ENCODE measurements around the gene ITGA3. TPM values are rescaled to one million over a fixed set of nuclear protein-coding genes. Genes with fewer than 3 reads are reported as not detected.

ITGA3 gene
- total and polyA plus RNA-seq, 12 donors = 12.5 to 44.2 (median 23.1) TPM

- DNase-seq = no peak
Observed at GRCh38 chr17:50051082-50051576, 4.8 kb upstream of the ITGA3 start.

DNA sequence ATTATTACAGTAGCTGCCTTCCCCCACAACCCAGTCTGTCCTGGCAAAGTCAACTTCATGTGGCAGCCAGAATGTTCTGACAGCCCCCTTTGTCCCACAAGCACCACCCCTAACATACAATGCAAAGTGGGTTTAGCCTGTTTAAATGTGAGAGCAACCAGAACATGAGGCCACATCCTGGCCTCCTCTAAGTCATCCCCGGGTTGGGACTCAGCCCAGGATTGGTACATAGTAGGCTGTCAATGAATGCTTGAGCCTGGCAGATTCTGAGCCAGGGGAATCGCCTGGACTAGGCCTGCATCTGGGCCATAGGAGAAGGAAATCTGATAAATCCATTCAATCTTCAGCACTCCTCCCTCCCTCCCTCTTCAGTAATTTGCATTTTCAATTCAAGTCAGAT, 4.3 kb upstream of the ITGA3 start:
- ATAC-seq (no peak), DNase-seq (no peak)
- Histone ChIP-seq H3K27me3 (peaks cover 0 to 31% (median 0%) of the 10 kb centered on the region in 7 donors), H3K4me3 (no peak overlapping the region), H3K4me1 (peaks cover 3 to 62% (median 31%) of the 10 kb centered on the region in 9 donors), H3K9me3 (no peaks in the 10 kb centered on the region), H3K27ac (no peak overlapping the region), H3K36me3 (no peaks in the 10 kb centered on the region)
- intact Hi-C loops (cut with DNase I) = loop anchor here in 1 of 10 donors (2.0 kb wide), 1 partner anchor 35 kb away; no protein-coding TSS in a partner anchor
- WGBS, 2 donors = 74 to 78% methylated on average over 2 of the region's 2 CpGs
- no peak for TF ChIP-seq CTCF (IDR thresholded peaks at IDR 0.05)

More at GRCh38 chr17:50051082-50051576, 4.8 kb upstream of the ITGA3 start:
- Histone ChIP-seq H3K27ac (peak overlapping the region in 1 of 10 donors; percentile 13), H3K4me1 (peaks cover 3 to 58% (median 28%) of the 10 kb centered on the region in 9 donors), H3K27me3 (peaks cover 0 to 26% (median 0%) of the 10 kb centered on the region in 7 donors), H3K36me3 (no peaks in the 10 kb centered on the region), H3K9me3 (no peaks in the 10 kb centered on the region), H3K4me3 (no peak overlapping the region)
- no peak for ATAC-seq
- 82 to 84% methylated on average over 4 of the region's 4 CpGs for WGBS, 2 donors
- no peak for TF ChIP-seq CTCF (IDR thresholded peaks at IDR 0.05)
- intact Hi-C loops (cut with DNase I) = no loop called here

- Histone ChIP-seq H3K9me3 (no peaks in the 10 kb centered on the region), H3K4me3 (no peak overlapping the region), H3K4me1 (peaks cover 3 to 67% (median 38%) of the 10 kb centered on the region in 9 donors), H3K27me3 (peaks cover 0 to 38% (median 0%) of the 10 kb centered on the region in 7 donors), H3K36me3 (no peaks in the 10 kb centered on the region), H3K27ac (no peak overlapping the region)
- ATAC-seq (no peak), DNase-seq (no peak)
- no peak for TF ChIP-seq CTCF (IDR thresholded peaks at IDR 0.05)
- 89 to 94% methylated on average over 6 of the region's 6 CpGs for WGBS, 2 donors
- intact Hi-C loops (cut with DNase I) = loop anchor here in 1 of 10 donors (2.0 kb wide), 1 partner anchor 34 kb away; no protein-coding TSS in a partner anchor
Observed at GRCh38 chr17:50052241-50052796, 3.6 kb upstream of the ITGA3 start.

DNA sequence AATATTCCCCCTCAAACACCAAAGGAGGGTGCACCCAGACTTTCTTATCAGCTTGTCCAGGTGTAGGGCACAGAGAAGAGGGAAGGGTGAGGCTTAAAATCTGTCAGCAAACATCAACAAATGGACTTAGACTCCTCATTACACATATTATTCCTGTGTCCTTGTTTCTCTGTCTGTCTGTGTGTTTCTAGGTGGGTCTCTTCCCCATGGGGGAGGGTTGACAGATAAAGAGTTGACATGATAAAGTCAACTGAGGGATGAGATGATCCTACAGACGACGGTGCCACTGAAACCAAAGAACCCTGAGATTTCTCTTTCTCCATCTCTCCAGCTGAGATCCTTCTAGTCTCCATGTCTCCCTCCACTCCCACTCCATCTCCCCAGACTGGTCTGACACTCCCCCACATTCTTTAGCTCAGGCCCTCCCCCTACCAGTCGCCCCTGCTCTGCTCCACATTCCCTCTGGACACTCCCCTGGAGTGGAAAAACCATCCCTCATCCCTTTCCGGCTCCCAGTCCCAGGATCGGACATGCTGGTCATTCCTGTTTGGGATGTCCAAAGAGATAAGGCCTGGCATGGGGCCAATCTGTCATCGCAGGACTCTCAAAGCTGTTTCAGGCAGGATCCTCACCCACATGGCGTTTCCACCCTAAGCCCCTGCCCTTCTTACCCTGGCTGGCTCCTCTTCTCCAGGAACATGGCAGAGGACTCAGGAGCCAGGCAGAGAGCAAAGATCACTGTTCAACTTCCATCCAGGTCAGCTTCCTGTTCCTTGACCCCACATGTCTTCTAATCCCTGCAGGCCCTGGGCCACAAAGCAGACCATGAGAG, 2.9 kb upstream of the ITGA3 start:
- DNase-seq (peak in 1 of 2 donors; percentile 47), ATAC-seq (peak in 3 of 8 donors; percentile 7 to 22 (median 17))
- Histone ChIP-seq H3K27ac (peak overlapping the region in 6 of 10 donors; percentile 3 to 65 (median 32)), H3K36me3 (no peaks in the 10 kb centered on the region), H3K4me3 (no peak overlapping the region), H3K9me3 (no peaks in the 10 kb centered on the region), H3K27me3 (peaks cover 0 to 38% (median 0%) of the 10 kb centered on the region in 7 donors), H3K4me1 (peaks cover 3 to 64% (median 45%) of the 10 kb centered on the region in 9 donors)
- intact Hi-C loops (cut with DNase I) = loop anchor here in 1 of 10 donors (2.0 kb wide), 1 partner anchor 34 kb away; no protein-coding TSS in a partner anchor
- no peak for TF ChIP-seq CTCF (IDR thresholded peaks at IDR 0.05)
- WGBS, 2 donors = 35 to 42% methylated on average over 7 of the region's 7 CpGs

All from heart right ventricle (tissue), 16 donors.